ENCODE results near the gene PDE4B. TPM values are rescaled to one million over a fixed set of nuclear protein-coding genes. Genes with fewer than 3 reads are reported as not detected.

The PDE4B gene
- total RNA-seq, 1 donor from 2014 or later, result 2.4 TPM

GRCh38 chr1:66223681-66224080, 431.0 kb downstream of the PDE4B start:
- ATAC-seq, result no peak
- no peak for DNase-seq (ENCODE audit: low spot score)

GRCh38 chr1:66226985-66227384, 434.3 kb downstream of the PDE4B start:
- no peak for ATAC-seq

GRCh38 chr1:66227966-66228365, 435.3 kb downstream of the PDE4B start:
- ATAC-seq, result no peak
- DNase-seq (ENCODE audit: low spot score), result no peak

More at GRCh38 chr1:66226985-66227384, 434.3 kb downstream of the PDE4B start:
- no peak for DNase-seq (ENCODE audit: low spot score)

GRCh38 chr1:66231217-66231616, 438.5 kb downstream of the PDE4B start:
- no peak for DNase-seq (ENCODE audit: low spot score)
- no peak for ATAC-seq

GRCh38 chr1:66231681-66232463, 439.2 kb downstream of the PDE4B start:
- DNase-seq (ENCODE audit: low spot score), result no peak
- no peak for ATAC-seq

- ATAC-seq (no peak), DNase-seq (ENCODE audit: low spot score) (no peak)
Observed at GRCh38 chr1:66237042-66237441, 444.3 kb downstream of the PDE4B start.

- ATAC-seq (no peak), DNase-seq (ENCODE audit: low spot score) (no peak)
Observed at GRCh38 chr1:66237722-66238479, 445.2 kb downstream of the PDE4B start.

- no peak for ATAC-seq
- DNase-seq (ENCODE audit: low spot score), result no peak
Observed at GRCh38 chr1:66239834-66240233, 447.1 kb downstream of the PDE4B start.

GRCh38 chr1:66240491-66241484, 448.1 kb downstream of the PDE4B start:
- DNase-seq (ENCODE audit: low spot score) (no peak), ATAC-seq (no peak)

- peak; percentile 81 for DNase-seq (ENCODE audit: low spot score)
- ATAC-seq, result peak; percentile 100
Observed at GRCh38 chr1:66242646-66243547, 450.2 kb downstream of the PDE4B start.

GRCh38 chr1:66243548-66244130, 450.9 kb downstream of the PDE4B start:
- DNase-seq (ENCODE audit: low spot score) (no peak), ATAC-seq (no peak)

- no peak for ATAC-seq
- DNase-seq (ENCODE audit: low spot score), result no peak
Observed at GRCh38 chr1:66244429-66244828, 451.7 kb downstream of the PDE4B start.

GRCh38 chr1:66245691-66246090, 453.0 kb downstream of the PDE4B start:
- ATAC-seq (no peak), DNase-seq (ENCODE audit: low spot score) (no peak)

GRCh38 chr1:66246351-66247269, 453.9 kb downstream of the PDE4B start:
- no peak for DNase-seq (ENCODE audit: low spot score)
- no peak for ATAC-seq

- DNase-seq (ENCODE audit: low spot score), result no peak
- ATAC-seq, result no peak
Observed at GRCh38 chr1:66247415-66248208, 454.9 kb downstream of the PDE4B start.

GRCh38 chr1:66248257-66248656, 455.6 kb downstream of the PDE4B start:
- ATAC-seq, result no peak
- no peak for DNase-seq (ENCODE audit: low spot score)

GRCh38 chr1:66248746-66249145, 456.1 kb downstream of the PDE4B start:
- ATAC-seq (no peak), DNase-seq (ENCODE audit: low spot score) (no peak)

- ATAC-seq (no peak), DNase-seq (ENCODE audit: low spot score) (no peak)
Observed at GRCh38 chr1:66250075-66250474, 457.4 kb downstream of the PDE4B start.

Measured in left lobe of liver (tissue), 2 donors.